GM19438 (cell line): ENCODE results near the gene NXF1.

Experiments
- ATAC-seq: cut with Tn5 transposase; IDR thresholded peaks from one replicate; pipeline ENCODE4 v1.9.1; 2021; ENCODE audit warnings: low read depth; ENCODE audit not compliant: unreplicated experiment

The NXF1 gene

GRCh38 chr11:62747475-62748160 is 57.6 kb downstream of the NXF1 start:
- no peak for ATAC-seq
